Liver (tissue), 9 donors: ENCODE results near the gene ZGLP1. TPM values are rescaled to one million over a fixed set of nuclear protein-coding genes. Genes with fewer than 3 reads are reported as not detected.

Experiments
- DNase-seq: peaks from one replicate; pipeline ENCODE4 v3.0.0-alpha.2; 2017; ENCODE audit warnings: low spot score
- H3K27ac ChIP-seq, 2 donors: one replicate each; pipeline ENCODE4 v1.7.0; 2013; ENCODE audit warnings: inconsistent platforms in 2 of 2, low read length in 2 of 2, control low read depth in 1 of 2, low read depth in 1 of 2, mild to moderate bottlenecking in 1 of 2
- H3K27me3 ChIP-seq, 4 donors: one replicate each; pipeline versions ENCODE4 v1.6.1 to v1.7.0; 2013; ENCODE audit warnings: low read length in 3 of 4, inconsistent platforms in 1 of 4, mild to moderate bottlenecking in 1 of 4, moderate library complexity in 1 of 4; ENCODE audit not compliant: control insufficient read depth in 4 of 4, insufficient read depth in 4 of 4
- H3K36me3 ChIP-seq, 4 donors: one replicate each; pipeline versions ENCODE4 v1.6.1 to v1.7.0; 2013; ENCODE audit warnings: low read length in 3 of 4, mild to moderate bottlenecking in 3 of 4, low read depth in 1 of 4, moderate library complexity in 1 of 4; ENCODE audit not compliant: control insufficient read depth in 4 of 4, insufficient read depth in 3 of 4
- H3K4me1 ChIP-seq, 4 donors: one replicate each; pipeline versions ENCODE4 v1.6.1 to v1.7.0; 2013; ENCODE audit warnings: low read length in 3 of 4, mild to moderate bottlenecking in 3 of 4, moderate library complexity in 1 of 4; ENCODE audit not compliant: control insufficient read depth in 4 of 4, insufficient read depth in 4 of 4
- H3K4me3 ChIP-seq, 3 donors: one replicate each; pipeline versions ENCODE4 v1.6.1 to v1.7.0; 2013; ENCODE audit warnings: low read length in 3 of 3, control low read depth in 1 of 3, low read depth in 1 of 3, mild to moderate bottlenecking in 1 of 3
- H3K9ac ChIP-seq, 2 donors: one replicate each; pipeline ENCODE4 v1.7.0; 2013; ENCODE audit warnings: low read length in 2 of 2, mild to moderate bottlenecking in 2 of 2, moderate library complexity in 2 of 2, control low read depth in 1 of 2, low read depth in 1 of 2
- H3K9me3 ChIP-seq, 4 donors: one replicate each; pipeline versions ENCODE4 v1.6.1 to v1.7.0; 2013; ENCODE audit warnings: low read length in 3 of 4; ENCODE audit not compliant: control insufficient read depth in 4 of 4
- ATF3 ChIP-seq: IDR thresholded peaks from 2 replicates; pipeline ENCODE4 v1.6.1; 2016; ENCODE audit warnings: antibody characterized with exemption
- CTCF ChIP-seq: fragments of 150-350 bp; IDR thresholded peaks from 2 replicates; pipeline ENCODE4 v1.5.1; 2017; ENCODE audit warnings: improper control_type of control experiment, low read depth, low read length; ENCODE audit not compliant: missing input control
- FOXA1 ChIP-seq: IDR thresholded peaks from 2 replicates; pipeline ENCODE4 v1.6.1; 2016; ENCODE audit warnings: antibody characterized with exemption
- FOXA2 ChIP-seq: IDR thresholded peaks from 2 replicates; pipeline ENCODE4 v1.6.1; 2016; ENCODE audit warnings: antibody characterized with exemption
- HNF4A ChIP-seq, 2 donors: conservative IDR thresholded peaks; 2 replicates each; pipeline ENCODE4 v1.6.1; 2016; ENCODE audit warnings: antibody characterized with exemption in 2 of 2, mild to moderate bottlenecking in 2 of 2
- JUND ChIP-seq, 2 donors: IDR thresholded peaks; 2 replicates each; pipeline ENCODE4 v1.6.1; 2016; ENCODE audit warnings: antibody characterized with exemption in 2 of 2
- RXRA ChIP-seq, 2 donors: IDR thresholded peaks; 2 replicates each; pipeline ENCODE4 v1.6.1; 2017 to 2018; ENCODE audit warnings: antibody characterized with exemption in 2 of 2, mild to moderate bottlenecking in 1 of 2
- SP1 ChIP-seq: IDR thresholded peaks from 2 replicates; pipeline ENCODE4 v1.6.1; 2018; ENCODE audit warnings: antibody characterized with exemption, mild to moderate bottlenecking
- TAF1 ChIP-seq: conservative IDR thresholded peaks from 2 replicates; pipeline ENCODE4 v1.6.1; 2016; ENCODE audit warnings: antibody characterized with exemption, mild to moderate bottlenecking
- YY1 ChIP-seq: IDR thresholded peaks from 2 replicates; pipeline ENCODE4 v1.6.1; 2016; ENCODE audit warnings: antibody characterized with exemption, mild to moderate bottlenecking
- WGBS: extraction: QIAGEN DNeasy Blood & Tissue Kit; methylation state at CpG from one replicate; pipeline ENCODE4 v1.1.7; 2013; 5-methylcytosine and 5-hydroxymethylcytosine counted together
- polyA plus RNA-seq, 2 donors: library from polyadenylated mRNA; stranded (reverse) in 1 of 2; unstranded in 1 of 2; fragments of 200-250 nt in 1 of 2; fragments of >200 nt in 1 of 2; fragmentation: Nextera tagmentation in 1 of 2; extraction: Ambion mirVana in 1 of 2; gene quantifications; one replicate each; pipeline versions ENCODE4 v1.2.1 to v1.2.3, GENCODE V29; 2013 to 2015
- total RNA-seq, 2 donors: library from RNA; depleted of rRNA; stranded (reverse); fragments of >200 nt; gene quantifications; one replicate each; pipeline ENCODE4 v1.2.3, GENCODE V29; 2014
- TF ChIP-seq, protein P1 (sequence below): IDR thresholded peaks from 2 replicates; pipeline ENCODE4 v1.6.1; 2016; ENCODE audit warnings: antibody characterized with exemption
- TF ChIP-seq, protein P2 (sequence below): IDR thresholded peaks from 2 replicates; pipeline ENCODE4 v1.6.1; 2016; ENCODE audit warnings: antibody characterized with exemption, mild to moderate bottlenecking
- TF ChIP-seq, protein P3 (sequence below): IDR thresholded peaks from 2 replicates; pipeline ENCODE4 v1.6.1; 2016; ENCODE audit warnings: antibody characterized with exemption
- donor health status: healthy.
- donor health status: healthy.
- donor health status: healthy.
- donor health status: healthy.
- donor health status: healthy.

The ZGLP1 gene
- total and polyA plus RNA-seq, 4 donors: 0.61 to 1.2 (median 0.82) TPM

GRCh38 chr19:10317045-10317856 lies 7.6 kb upstream of the ZGLP1 start:
- peaks cover 13 to 42% (median 25%) of the 10 kb centered on the region in 4 donors for H3K36me3 ChIP-seq
- DNase-seq: no peak
- H3K4me1 ChIP-seq: peaks cover 3 to 17% (median 9%) of the 10 kb centered on the region in 4 donors
- no peak overlapping the region for H3K4me3 ChIP-seq
- H3K27ac ChIP-seq: no peak overlapping the region
- WGBS: 89% methylated on average over 29 of the region's 29 CpGs
- H3K9ac ChIP-seq: no peak overlapping the region
- H3K9me3 ChIP-seq: no peaks in the 10 kb centered on the region
- TF ChIP-seq, protein P1, sequence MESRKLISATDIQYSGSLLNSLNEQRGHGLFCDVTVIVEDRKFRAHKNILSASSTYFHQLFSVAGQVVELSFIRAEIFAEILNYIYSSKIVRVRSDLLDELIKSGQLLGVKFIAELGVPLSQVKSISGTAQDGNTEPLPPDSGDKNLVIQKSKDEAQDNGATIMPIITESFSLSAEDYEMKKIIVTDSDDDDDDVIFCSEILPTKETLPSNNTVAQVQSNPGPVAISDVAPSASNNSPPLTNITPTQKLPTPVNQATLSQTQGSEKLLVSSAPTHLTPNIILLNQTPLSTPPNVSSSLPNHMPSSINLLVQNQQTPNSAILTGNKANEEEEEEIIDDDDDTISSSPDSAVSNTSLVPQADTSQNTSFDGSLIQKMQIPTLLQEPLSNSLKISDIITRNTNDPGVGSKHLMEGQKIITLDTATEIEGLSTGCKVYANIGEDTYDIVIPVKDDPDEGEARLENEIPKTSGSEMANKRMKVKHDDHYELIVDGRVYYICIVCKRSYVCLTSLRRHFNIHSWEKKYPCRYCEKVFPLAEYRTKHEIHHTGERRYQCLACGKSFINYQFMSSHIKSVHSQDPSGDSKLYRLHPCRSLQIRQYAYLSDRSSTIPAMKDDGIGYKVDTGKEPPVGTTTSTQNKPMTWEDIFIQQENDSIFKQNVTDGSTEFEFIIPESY: no peak
- no peaks in the 10 kb centered on the region for H3K27me3 ChIP-seq

- TF ChIP-seq FOXA2 (no peak), FOXA1 (no peak), TAF1 (no peak), HNF4A (conservative IDR thresholded peaks at IDR 0.05) (no peak), YY1 (no peak), SP1 (no peak), CTCF (no peak), RXRA (IDR thresholded peaks at IDR 0.05) (no peak), JUND (IDR thresholded peaks at IDR 0.05) (no peak), ATF3 (no peak)
- TF ChIP-seq, protein P2, sequence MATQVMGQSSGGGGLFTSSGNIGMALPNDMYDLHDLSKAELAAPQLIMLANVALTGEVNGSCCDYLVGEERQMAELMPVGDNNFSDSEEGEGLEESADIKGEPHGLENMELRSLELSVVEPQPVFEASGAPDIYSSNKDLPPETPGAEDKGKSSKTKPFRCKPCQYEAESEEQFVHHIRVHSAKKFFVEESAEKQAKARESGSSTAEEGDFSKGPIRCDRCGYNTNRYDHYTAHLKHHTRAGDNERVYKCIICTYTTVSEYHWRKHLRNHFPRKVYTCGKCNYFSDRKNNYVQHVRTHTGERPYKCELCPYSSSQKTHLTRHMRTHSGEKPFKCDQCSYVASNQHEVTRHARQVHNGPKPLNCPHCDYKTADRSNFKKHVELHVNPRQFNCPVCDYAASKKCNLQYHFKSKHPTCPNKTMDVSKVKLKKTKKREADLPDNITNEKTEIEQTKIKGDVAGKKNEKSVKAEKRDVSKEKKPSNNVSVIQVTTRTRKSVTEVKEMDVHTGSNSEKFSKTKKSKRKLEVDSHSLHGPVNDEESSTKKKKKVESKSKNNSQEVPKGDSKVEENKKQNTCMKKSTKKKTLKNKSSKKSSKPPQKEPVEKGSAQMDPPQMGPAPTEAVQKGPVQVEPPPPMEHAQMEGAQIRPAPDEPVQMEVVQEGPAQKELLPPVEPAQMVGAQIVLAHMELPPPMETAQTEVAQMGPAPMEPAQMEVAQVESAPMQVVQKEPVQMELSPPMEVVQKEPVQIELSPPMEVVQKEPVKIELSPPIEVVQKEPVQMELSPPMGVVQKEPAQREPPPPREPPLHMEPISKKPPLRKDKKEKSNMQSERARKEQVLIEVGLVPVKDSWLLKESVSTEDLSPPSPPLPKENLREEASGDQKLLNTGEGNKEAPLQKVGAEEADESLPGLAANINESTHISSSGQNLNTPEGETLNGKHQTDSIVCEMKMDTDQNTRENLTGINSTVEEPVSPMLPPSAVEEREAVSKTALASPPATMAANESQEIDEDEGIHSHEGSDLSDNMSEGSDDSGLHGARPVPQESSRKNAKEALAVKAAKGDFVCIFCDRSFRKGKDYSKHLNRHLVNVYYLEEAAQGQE: no peak
- TF ChIP-seq, protein P3, sequence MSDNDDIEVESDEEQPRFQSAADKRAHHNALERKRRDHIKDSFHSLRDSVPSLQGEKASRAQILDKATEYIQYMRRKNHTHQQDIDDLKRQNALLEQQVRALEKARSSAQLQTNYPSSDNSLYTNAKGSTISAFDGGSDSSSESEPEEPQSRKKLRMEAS: no peak
- TF ChIP-seq, protein P1: no peak
- 77% methylated on average over 19 of the region's 19 CpGs for WGBS
- H3K27ac ChIP-seq: no peak overlapping the region
- no peaks in the 10 kb centered on the region for H3K27me3 ChIP-seq
- no peak overlapping the region for H3K4me3 ChIP-seq
- H3K4me1 ChIP-seq: peaks cover 3 to 17% (median 9%) of the 10 kb centered on the region in 4 donors
- peaks cover 13 to 34% (median 18%) of the 10 kb centered on the region in 4 donors for H3K36me3 ChIP-seq
- H3K9me3 ChIP-seq: no peaks in the 10 kb centered on the region
- peak; percentile 76 for DNase-seq
- H3K9ac ChIP-seq: no peak overlapping the region
Measured at GRCh38 chr19:10316229-10317044, 6.8 kb upstream of the ZGLP1 start.
